Loucy (cell line): ENCODE results near the gene STON2.

ENCODE experiments used
- H2AFZ ChIP-seq: fragments of 200-600 bp; sonication (generic); 2 replicates; pipeline ENCODE4 v1.6.0; 2016; ENCODE audit warnings: antibody characterized with exemption, mild to moderate bottlenecking, low read length, moderate library complexity
- H3F3A ChIP-seq: fragments of 200-600 bp; 2 replicates; pipeline ENCODE4 v1.6.0; 2016; ENCODE audit warnings: antibody characterized with exemption, low read depth, mild to moderate bottlenecking
- H3K27me3 ChIP-seq: fragments of 200-600 bp; sonication (generic); 2 replicates; pipeline ENCODE4 v1.6.1; 2014; ENCODE audit warnings: low read length, mild to moderate bottlenecking; ENCODE audit not compliant: insufficient read depth, poor library complexity, severe bottlenecking
- H3K36me3 ChIP-seq: fragments of 200-600 bp; sonication (generic); 2 replicates; pipeline ENCODE4 v1.6.1; 2016; ENCODE audit warnings: low read length; ENCODE audit not compliant: insufficient read depth
- H3K4me1 ChIP-seq: fragments of 200-600 bp; sonication (generic); 2 replicates; pipeline ENCODE4 v1.5.1; 2014; ENCODE audit warnings: low read length, mild to moderate bottlenecking; ENCODE audit not compliant: insufficient read depth, poor library complexity, severe bottlenecking
- H3K4me2 ChIP-seq: fragments of 200-600 bp; sonication (generic); 2 replicates; pipeline ENCODE4 v1.6.0; 2014; ENCODE audit warnings: antibody characterized with exemption, low read length, low read depth, mild to moderate bottlenecking; ENCODE audit not compliant: poor library complexity, severe bottlenecking
- H3K4me3 ChIP-seq: fragments of 200-600 bp; sonication (generic); 2 replicates; pipeline ENCODE4 v1.5.1; 2014; ENCODE audit warnings: low read length, mild to moderate bottlenecking, mixed read lengths; ENCODE audit not compliant: poor library complexity, severe bottlenecking
- H3K79me2 ChIP-seq: fragments of 200-600 bp; sonication (generic); 2 replicates; pipeline ENCODE4 v1.6.1; 2014; ENCODE audit warnings: low read length; ENCODE audit not compliant: insufficient read depth
- H3K9ac ChIP-seq: fragments of 200-600 bp; sonication (generic); 2 replicates; pipeline ENCODE4 v1.6.0; 2014; ENCODE audit warnings: mild to moderate bottlenecking, low read depth, low read length, moderate library complexity; ENCODE audit not compliant: poor library complexity, severe bottlenecking
- H3K9me2 ChIP-seq: fragments of 200-600 bp; sonication (generic); replicated peaks from 2 replicates; pipeline ENCODE4 v1.6.1; 2016; ENCODE audit warnings: low read depth, low read length, mixed read lengths
- H3K9me3 ChIP-seq: fragments of 200-600 bp; sonication (generic); 2 replicates; pipeline ENCODE4 v1.6.1; 2014; ENCODE audit warnings: mild to moderate bottlenecking, antibody characterized with exemption, low read length, low read depth; ENCODE audit not compliant: insufficient read depth
- H4K20me1 ChIP-seq: fragments of 200-600 bp; sonication (generic); 2 replicates; pipeline ENCODE4 v1.6.0; 2014; ENCODE audit warnings: antibody characterized with exemption, low read length, mild to moderate bottlenecking; ENCODE audit not compliant: insufficient read depth, poor library complexity, severe bottlenecking
- CTCF ChIP-seq: fragments of 200-600 bp; sonication (generic); conservative IDR thresholded peaks from 2 replicates; pipeline ENCODE4 v1.5.1; 2014; ENCODE audit warnings: mild to moderate bottlenecking, antibody characterized with exemption, low read length
- EZH2phosphoT487 ChIP-seq: fragments of 200-600 bp; IDR thresholded peaks from 2 replicates; pipeline ENCODE4 v1.6.1; 2018; ENCODE audit warnings: antibody characterized with exemption, mild to moderate bottlenecking, moderate library complexity, borderline replicate concordance

The STON2 gene

GRCh38 chr14:81252278-81252677 lies 147.8 kb downstream of the STON2 start:
- no peaks in the 10 kb centered on the region for H3K79me2 ChIP-seq
- TF ChIP-seq CTCF (peak; percentile 47), EZH2phosphoT487 (no peak)

GRCh38 chr14:81247271-81247766 lies 152.8 kb downstream of the STON2 start:
- no peak overlapping the region for H2AFZ ChIP-seq
- no peaks in the 10 kb centered on the region for H3K36me3 ChIP-seq
- no peaks in the 10 kb centered on the region for H3K79me2 ChIP-seq
- no peaks in the 10 kb centered on the region for H3K9me2 ChIP-seq
- no peak overlapping the region for H3K4me3 ChIP-seq
- TF ChIP-seq EZH2phosphoT487 (no peak), CTCF (no peak)
- peaks cover 4% of the 10 kb centered on the region; the same call in 1 of the 2 replicates for H3K9me3 ChIP-seq
- peak overlapping the region; percentile 5 for H3K4me2 ChIP-seq
- H3F3A ChIP-seq, result no peaks in the 10 kb centered on the region
- H3K4me1 ChIP-seq, result peaks cover 16% of the 10 kb centered on the region
- H3K9ac ChIP-seq, result peak overlapping the region; percentile 7
- H3K27me3 ChIP-seq, result no peaks in the 10 kb centered on the region
- no peaks in the 10 kb centered on the region for H4K20me1 ChIP-seq

More at GRCh38 chr14:81252278-81252677, 147.8 kb downstream of the STON2 start:
- no peaks in the 10 kb centered on the region for H3K27me3 ChIP-seq
- peak overlapping the region; percentile 10 for H3K4me2 ChIP-seq
- no peaks in the 10 kb centered on the region for H3F3A ChIP-seq
- H3K9ac ChIP-seq, result no peak overlapping the region
- H3K9me2 ChIP-seq, result no peaks in the 10 kb centered on the region
- H3K4me3 ChIP-seq, result no peak overlapping the region
- no peaks in the 10 kb centered on the region for H3K36me3 ChIP-seq
- no peaks in the 10 kb centered on the region for H3K9me3 ChIP-seq
- peaks cover 16% of the 10 kb centered on the region for H3K4me1 ChIP-seq
- 0 out of 2 replicates have a peak overlapping the region, but pooled peaks have one; percentile 48 for H2AFZ ChIP-seq
- H4K20me1 ChIP-seq, result no peaks in the 10 kb centered on the region

- Histone ChIP-seq H3K4me2 (peak overlapping the region; percentile 5), H3K9me2 (no peaks in the 10 kb centered on the region), H3K79me2 (no peaks in the 10 kb centered on the region), H3K4me3 (no peak overlapping the region), H2AFZ (no peak overlapping the region), H3K36me3 (no peaks in the 10 kb centered on the region), H3K27me3 (no peaks in the 10 kb centered on the region), H3K9ac (peak overlapping the region; percentile 7), H4K20me1 (no peaks in the 10 kb centered on the region), H3F3A (no peaks in the 10 kb centered on the region), H3K9me3 (peaks cover 4% of the 10 kb centered on the region; the same call in 1 of the 2 replicates), H3K4me1 (peaks cover 12% of the 10 kb centered on the region)
- TF ChIP-seq CTCF (no peak), EZH2phosphoT487 (no peak)
Measured at GRCh38 chr14:81246461-81247270, 153.5 kb downstream of the STON2 start.
